BJ (cell line): Measurements from ENCODE around the gene SMYD1. TPM values are rescaled to one million over a fixed set of nuclear protein-coding genes. Genes with fewer than 3 reads are reported as not detected.

Source experiments
- CTCF ChIA-PET: fragments of 350-600 bp; formaldehyde crosslinking; extraction: SDS; loops from one replicate; lab custom pipeline; 2021; ENCODE audit warnings: antibody characterized with exemption, inconsistent platforms; lab: Yijun Ruan, JAX
- POLR2A ChIA-PET: fragments of 300-600 bp; sonication (Branson Sonifier 250); formaldehyde crosslinking; extraction: SDS; loops from one replicate; lab custom pipeline; 2021; ENCODE audit warnings: antibody characterized with exemption; lab: Charles Lee
- DNase-seq: peaks from one replicate; pipeline ENCODE4 v3.0.0-alpha.2; 2011; ENCODE audit warnings: low read depth
- H3K27me3 ChIP-seq: 2 replicates; pipeline ENCODE4 v1.6.0; 2011; ENCODE audit warnings: low read length; ENCODE audit not compliant: control insufficient read depth, insufficient read depth
- H3K36me3 ChIP-seq: 2 replicates; pipeline ENCODE4 v1.5.1; 2011; ENCODE audit warnings: low read length; ENCODE audit not compliant: control insufficient read depth, insufficient read depth
- H3K4me3 ChIP-seq: 2 replicates; pipeline ENCODE4 v1.5.1; 2011; ENCODE audit warnings: low read depth, mild to moderate bottlenecking, control low read depth, low read length
- CTCF ChIP-seq: IDR thresholded peaks from 2 replicates; pipeline ENCODE4 v1.5.1; 2011; ENCODE audit warnings: low read depth, mild to moderate bottlenecking, control low read depth, inconsistent platforms, low read length, moderate library complexity; ENCODE audit not compliant: insufficient read depth
- polyA plus RNA-seq: library from polyadenylated mRNA; depleted of rRNA; stranded (reverse); fragments of >200 nt; gene quantifications from 2 replicates; pipeline ENCODE4 v1.2.3, GENCODE V29; 2011

Gene SMYD1
- polyA plus RNA-seq, 1 experiment: not detected

- Histone ChIP-seq H3K27me3 (peaks cover 6% of the 10 kb centered on the region; the same call in 1 of the 2 replicates), H3K36me3 (no peaks in the 10 kb centered on the region), H3K4me3 (no peak overlapping the region)
- POLR2A ChIA-PET: interaction anchor here (0.6 kb wide), 1 partner anchor 14 kb away, joined by 5 read pairs; no protein-coding TSS in a partner anchor
- no peak for DNase-seq
- no peak for TF ChIP-seq CTCF
- CTCF ChIA-PET: interaction anchor here (0.8 kb wide), 1 partner anchor 12 kb away, joined by 3 read pairs; no protein-coding TSS in a partner anchor
Measured at GRCh38 chr2:88085099-88085498, 17.5 kb downstream of the SMYD1 start.

GRCh38 chr2:88085602-88086001, 18.0 kb downstream of the SMYD1 start:
- no peak for TF ChIP-seq CTCF
- ChIA-PET POLR2A (interaction anchor here (0.6 kb wide), 1 partner anchor 14 kb away, joined by 5 read pairs; no protein-coding TSS in a partner anchor), CTCF (interaction anchor here (0.8 kb wide), 1 partner anchor 11 kb away, joined by 3 read pairs; no protein-coding TSS in a partner anchor)
- H3K36me3 ChIP-seq: no peaks in the 10 kb centered on the region
- peaks cover 6% of the 10 kb centered on the region; the same call in 1 of the 2 replicates for H3K27me3 ChIP-seq
- no peak overlapping the region for H3K4me3 ChIP-seq
- no peak for DNase-seq

GRCh38 chr2:88086401-88086800, 18.8 kb downstream of the SMYD1 start:
- no peak for TF ChIP-seq CTCF
- H3K36me3 ChIP-seq: no peaks in the 10 kb centered on the region
- H3K27me3 ChIP-seq: peaks cover 6% of the 10 kb centered on the region; the same call in 1 of the 2 replicates
- no peak overlapping the region for H3K4me3 ChIP-seq
- POLR2A ChIA-PET: no interaction called here
- CTCF ChIA-PET: no interaction called here
- no peak for DNase-seq

GRCh38 chr2:88087073-88087472, 19.4 kb downstream of the SMYD1 start:
- H3K27me3 ChIP-seq: peaks cover 6% of the 10 kb centered on the region; the same call in 1 of the 2 replicates
- no peaks in the 10 kb centered on the region for H3K36me3 ChIP-seq
- no peak for TF ChIP-seq CTCF
- ChIA-PET POLR2A (no interaction called here), CTCF (no interaction called here)
- no peak for DNase-seq
- H3K4me3 ChIP-seq: no peak overlapping the region

- no peaks in the 10 kb centered on the region for H3K36me3 ChIP-seq
- no peak overlapping the region for H3K4me3 ChIP-seq
- H3K27me3 ChIP-seq: peaks cover 5% of the 10 kb centered on the region; the same call in 1 of the 2 replicates
- DNase-seq: no peak
- no peak for TF ChIP-seq CTCF
- ChIA-PET POLR2A (no interaction called here), CTCF (no interaction called here)
Measured at GRCh38 chr2:88087763-88088162, 20.1 kb downstream of the SMYD1 start.
